SK-N-MC (cell line): ENCODE measurements around the gene HOXC11.

ENCODE experiments used
- EZH2 ChIP-seq: fragments of 200-600 bp; sonication (generic); IDR thresholded peaks from one replicate; pipeline ENCODE4 v1.6.1; 2017; ENCODE audit warnings: antibody characterized with exemption
- POLR2AphosphoS5 ChIP-seq: IDR thresholded peaks from 2 replicates; pipeline ENCODE4 v1.6.1; 2012; ENCODE audit warnings: mild to moderate bottlenecking, low read depth, low read length, borderline replicate concordance

- TF ChIP-seq POLR2AphosphoS5 (peak; percentile 75), EZH2 (no peak)
These were observed 43.6 kb downstream of the HOXC11 start for GRCh38 chr12:54016478-54016964.
